ENCODE results near the gene DAPP1. TPM values are rescaled to one million over a fixed set of nuclear protein-coding genes. Genes with fewer than 3 reads are reported as not detected.

Gene DAPP1
- total and polyA plus RNA-seq, 2 experiments from 2014 or later: not detected

DNA sequence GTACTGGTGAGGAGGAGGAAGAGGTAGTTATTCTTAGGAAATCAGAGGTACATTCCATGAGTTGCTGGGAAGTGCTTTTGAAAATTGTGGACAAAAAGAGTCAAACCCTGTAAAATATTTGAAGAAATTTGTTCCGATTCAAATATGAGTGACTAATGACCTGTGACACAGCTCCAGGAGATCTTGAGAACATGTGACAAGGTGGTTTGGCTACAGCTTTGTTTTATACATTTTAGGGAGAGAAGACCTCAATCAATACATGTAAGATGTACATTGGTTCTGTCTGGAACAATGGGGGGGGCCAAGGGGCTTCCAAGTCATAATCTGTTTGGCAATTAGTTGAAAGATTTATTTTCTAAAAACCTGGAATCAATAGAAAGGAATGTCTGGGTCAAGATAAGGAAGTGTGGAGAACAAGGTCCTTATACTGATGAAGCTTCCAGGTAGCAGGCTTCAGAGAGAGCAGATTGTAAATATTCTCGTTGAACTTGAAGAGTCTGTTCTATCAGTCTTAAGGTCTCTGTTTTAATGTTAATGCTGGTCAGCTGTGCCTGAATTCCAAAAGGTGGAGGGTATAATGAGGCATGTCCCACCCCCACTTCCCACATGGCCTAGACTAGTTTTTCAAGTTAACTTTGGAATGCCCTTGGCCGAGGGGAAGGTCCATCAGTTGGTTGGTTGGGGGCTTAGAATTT lies 15.5 kb upstream of the DAPP1 start:
- Mint-ChIP-seq H3K36me3 (ENCODE audit: low read depth) (peaks cover 14% of the 10 kb centered on the region; the same call in 2 of the 3 replicates), H3K27me3 (ENCODE audit: insufficient read depth, low read depth, poor library complexity) (peaks cover 1% of the 10 kb centered on the region), H3K4me3 (no peak overlapping the region), H3K4me1 (peaks cover 20% of the 10 kb centered on the region), H3K9me3 (peaks cover 44% of the 10 kb centered on the region), H3K27ac (no peak overlapping the region)
- Histone ChIP-seq H3K36me3 (ENCODE audit: insufficient read depth) (no peaks in the 10 kb centered on the region), H2AFZ (no peak overlapping the region), H3K4me2 (no peak overlapping the region), H3K27ac (ENCODE audit: low read depth) (no peak overlapping the region), H3K27me3 (ENCODE audit: insufficient read depth) (no peaks in the 10 kb centered on the region), H3K4me1 (ENCODE audit: insufficient read depth) (no peaks in the 10 kb centered on the region; the same call in 1 of the 2 replicates), H3F3A (replicated peaks; ENCODE audit: low read depth) (no peaks in the 10 kb centered on the region), H4K20me1 (replicated peaks; ENCODE audit: insufficient read depth) (no peaks in the 10 kb centered on the region), H3K9me2 (ENCODE audit: insufficient read depth) (0 out of 2 replicates have a peak, but pooled peaks cover 4% of the 10 kb centered on the region), H3K79me2 (replicated peaks; ENCODE audit: insufficient read depth) (no peaks in the 10 kb centered on the region), H3K4me3 (no peak overlapping the region)
- no peak for TF ChIP-seq ZNF331 (CRISPR knock-in tag; IDR thresholded peaks at IDR 0.05; ENCODE audit: low read depth)
- TF ChIP-seq STAT1 (IDR thresholded peaks at IDR 0.05; ENCODE audit: unreplicated experiment): no peak
- TF ChIP-seq, protein P1, sequence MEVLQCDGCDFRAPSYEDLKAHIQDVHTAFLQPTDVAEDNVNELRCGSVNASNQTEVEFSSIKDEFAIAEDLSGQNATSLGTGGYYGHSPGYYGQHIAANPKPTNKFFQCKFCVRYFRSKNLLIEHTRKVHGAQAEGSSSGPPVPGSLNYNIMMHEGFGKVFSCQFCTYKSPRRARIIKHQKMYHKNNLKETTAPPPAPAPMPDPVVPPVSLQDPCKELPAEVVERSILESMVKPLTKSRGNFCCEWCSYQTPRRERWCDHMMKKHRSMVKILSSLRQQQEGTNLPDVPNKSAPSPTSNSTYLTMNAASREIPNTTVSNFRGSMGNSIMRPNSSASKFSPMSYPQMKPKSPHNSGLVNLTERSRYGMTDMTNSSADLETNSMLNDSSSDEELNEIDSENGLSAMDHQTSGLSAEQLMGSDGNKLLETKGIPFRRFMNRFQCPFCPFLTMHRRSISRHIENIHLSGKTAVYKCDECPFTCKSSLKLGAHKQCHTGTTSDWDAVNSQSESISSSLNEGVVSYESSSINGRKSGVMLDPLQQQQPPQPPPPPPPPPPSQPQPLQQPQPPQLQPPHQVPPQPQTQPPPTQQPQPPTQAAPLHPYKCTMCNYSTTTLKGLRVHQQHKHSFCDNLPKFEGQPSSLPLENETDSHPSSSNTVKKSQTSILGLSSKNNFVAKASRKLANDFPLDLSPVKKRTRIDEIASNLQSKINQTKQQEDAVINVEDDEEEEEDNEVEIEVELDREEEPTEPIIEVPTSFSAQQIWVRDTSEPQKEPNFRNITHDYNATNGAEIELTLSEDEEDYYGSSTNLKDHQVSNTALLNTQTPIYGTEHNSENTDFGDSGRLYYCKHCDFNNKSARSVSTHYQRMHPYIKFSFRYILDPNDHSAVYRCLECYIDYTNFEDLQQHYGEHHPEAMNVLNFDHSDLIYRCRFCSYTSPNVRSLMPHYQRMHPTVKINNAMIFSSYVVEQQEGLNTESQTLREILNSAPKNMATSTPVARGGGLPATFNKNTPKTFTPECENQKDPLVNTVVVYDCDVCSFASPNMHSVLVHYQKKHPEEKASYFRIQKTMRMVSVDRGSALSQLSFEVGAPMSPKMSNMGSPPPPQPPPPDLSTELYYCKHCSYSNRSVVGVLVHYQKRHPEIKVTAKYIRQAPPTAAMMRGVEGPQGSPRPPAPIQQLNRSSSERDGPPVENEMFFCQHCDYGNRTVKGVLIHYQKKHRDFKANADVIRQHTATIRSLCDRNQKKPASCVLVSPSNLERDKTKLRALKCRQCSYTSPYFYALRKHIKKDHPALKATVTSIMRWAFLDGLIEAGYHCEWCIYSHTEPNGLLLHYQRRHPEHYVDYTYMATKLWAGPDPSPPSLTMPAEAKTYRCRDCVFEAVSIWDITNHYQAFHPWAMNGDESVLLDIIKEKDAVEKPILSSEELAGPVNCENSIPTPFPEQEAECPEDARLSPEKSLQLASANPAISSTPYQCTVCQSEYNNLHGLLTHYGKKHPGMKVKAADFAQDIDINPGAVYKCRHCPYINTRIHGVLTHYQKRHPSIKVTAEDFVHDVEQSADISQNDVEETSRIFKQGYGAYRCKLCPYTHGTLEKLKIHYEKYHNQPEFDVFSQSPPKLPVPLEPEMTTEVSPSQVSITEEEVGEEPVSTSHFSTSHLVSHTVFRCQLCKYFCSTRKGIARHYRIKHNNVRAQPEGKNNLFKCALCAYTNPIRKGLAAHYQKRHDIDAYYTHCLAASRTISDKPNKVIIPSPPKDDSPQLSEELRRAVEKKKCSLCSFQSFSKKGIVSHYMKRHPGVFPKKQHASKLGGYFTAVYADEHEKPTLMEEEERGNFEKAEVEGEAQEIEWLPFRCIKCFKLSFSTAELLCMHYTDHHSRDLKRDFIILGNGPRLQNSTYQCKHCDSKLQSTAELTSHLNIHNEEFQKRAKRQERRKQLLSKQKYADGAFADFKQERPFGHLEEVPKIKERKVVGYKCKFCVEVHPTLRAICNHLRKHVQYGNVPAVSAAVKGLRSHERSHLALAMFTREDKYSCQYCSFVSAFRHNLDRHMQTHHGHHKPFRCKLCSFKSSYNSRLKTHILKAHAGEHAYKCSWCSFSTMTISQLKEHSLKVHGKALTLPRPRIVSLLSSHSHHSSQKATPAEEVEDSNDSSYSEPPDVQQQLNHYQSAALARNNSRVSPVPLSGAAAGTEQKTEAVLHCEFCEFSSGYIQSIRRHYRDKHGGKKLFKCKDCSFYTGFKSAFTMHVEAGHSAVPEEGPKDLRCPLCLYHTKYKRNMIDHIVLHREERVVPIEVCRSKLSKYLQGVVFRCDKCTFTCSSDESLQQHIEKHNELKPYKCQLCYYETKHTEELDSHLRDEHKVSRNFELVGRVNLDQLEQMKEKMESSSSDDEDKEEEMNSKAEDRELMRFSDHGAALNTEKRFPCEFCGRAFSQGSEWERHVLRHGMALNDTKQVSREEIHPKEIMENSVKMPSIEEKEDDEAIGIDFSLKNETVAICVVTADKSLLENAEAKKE (CRISPR knock-in tag; IDR thresholded peaks at IDR 0.05): no peak
- no peak for TF ChIP-seq ZNF114 (CRISPR knock-in tag; IDR thresholded peaks at IDR 0.05)
- TF ChIP-seq, protein P2, sequence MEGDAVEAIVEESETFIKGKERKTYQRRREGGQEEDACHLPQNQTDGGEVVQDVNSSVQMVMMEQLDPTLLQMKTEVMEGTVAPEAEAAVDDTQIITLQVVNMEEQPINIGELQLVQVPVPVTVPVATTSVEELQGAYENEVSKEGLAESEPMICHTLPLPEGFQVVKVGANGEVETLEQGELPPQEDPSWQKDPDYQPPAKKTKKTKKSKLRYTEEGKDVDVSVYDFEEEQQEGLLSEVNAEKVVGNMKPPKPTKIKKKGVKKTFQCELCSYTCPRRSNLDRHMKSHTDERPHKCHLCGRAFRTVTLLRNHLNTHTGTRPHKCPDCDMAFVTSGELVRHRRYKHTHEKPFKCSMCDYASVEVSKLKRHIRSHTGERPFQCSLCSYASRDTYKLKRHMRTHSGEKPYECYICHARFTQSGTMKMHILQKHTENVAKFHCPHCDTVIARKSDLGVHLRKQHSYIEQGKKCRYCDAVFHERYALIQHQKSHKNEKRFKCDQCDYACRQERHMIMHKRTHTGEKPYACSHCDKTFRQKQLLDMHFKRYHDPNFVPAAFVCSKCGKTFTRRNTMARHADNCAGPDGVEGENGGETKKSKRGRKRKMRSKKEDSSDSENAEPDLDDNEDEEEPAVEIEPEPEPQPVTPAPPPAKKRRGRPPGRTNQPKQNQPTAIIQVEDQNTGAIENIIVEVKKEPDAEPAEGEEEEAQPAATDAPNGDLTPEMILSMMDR (conservative IDR thresholded peaks at IDR 0.05; ENCODE audit: low read depth in 2 of 2): no peak
- no peak for TF ChIP-seq EZH2phosphoT487 (IDR thresholded peaks at IDR 0.05; ENCODE audit: unreplicated experiment)
- TF ChIP-seq, protein P3, sequence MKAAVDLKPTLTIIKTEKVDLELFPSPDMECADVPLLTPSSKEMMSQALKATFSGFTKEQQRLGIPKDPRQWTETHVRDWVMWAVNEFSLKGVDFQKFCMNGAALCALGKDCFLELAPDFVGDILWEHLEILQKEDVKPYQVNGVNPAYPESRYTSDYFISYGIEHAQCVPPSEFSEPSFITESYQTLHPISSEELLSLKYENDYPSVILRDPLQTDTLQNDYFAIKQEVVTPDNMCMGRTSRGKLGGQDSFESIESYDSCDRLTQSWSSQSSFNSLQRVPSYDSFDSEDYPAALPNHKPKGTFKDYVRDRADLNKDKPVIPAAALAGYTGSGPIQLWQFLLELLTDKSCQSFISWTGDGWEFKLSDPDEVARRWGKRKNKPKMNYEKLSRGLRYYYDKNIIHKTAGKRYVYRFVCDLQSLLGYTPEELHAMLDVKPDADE (IDR thresholded peaks at IDR 0.05): no peak
- no peak for TF ChIP-seq CREB1 (CRISPR knock-in tag; IDR thresholded peaks at IDR 0.05; ENCODE audit: low read depth)
- no peak for TF ChIP-seq POLR2AphosphoS5 (IDR thresholded peaks at IDR 0.05; ENCODE audit: low read depth)
- TF ChIP-seq EZH2 (IDR thresholded peaks at IDR 0.05; ENCODE audit: low read depth, unreplicated experiment): no peak
- no peak for TF ChIP-seq NANOG (IDR thresholded peaks at IDR 0.05; ENCODE audit: borderline replicate concordance)
- no peak for TF ChIP-seq JUNB (IDR thresholded peaks at IDR 0.05; ENCODE audit: unreplicated experiment)
- TF ChIP-seq, protein P4, sequence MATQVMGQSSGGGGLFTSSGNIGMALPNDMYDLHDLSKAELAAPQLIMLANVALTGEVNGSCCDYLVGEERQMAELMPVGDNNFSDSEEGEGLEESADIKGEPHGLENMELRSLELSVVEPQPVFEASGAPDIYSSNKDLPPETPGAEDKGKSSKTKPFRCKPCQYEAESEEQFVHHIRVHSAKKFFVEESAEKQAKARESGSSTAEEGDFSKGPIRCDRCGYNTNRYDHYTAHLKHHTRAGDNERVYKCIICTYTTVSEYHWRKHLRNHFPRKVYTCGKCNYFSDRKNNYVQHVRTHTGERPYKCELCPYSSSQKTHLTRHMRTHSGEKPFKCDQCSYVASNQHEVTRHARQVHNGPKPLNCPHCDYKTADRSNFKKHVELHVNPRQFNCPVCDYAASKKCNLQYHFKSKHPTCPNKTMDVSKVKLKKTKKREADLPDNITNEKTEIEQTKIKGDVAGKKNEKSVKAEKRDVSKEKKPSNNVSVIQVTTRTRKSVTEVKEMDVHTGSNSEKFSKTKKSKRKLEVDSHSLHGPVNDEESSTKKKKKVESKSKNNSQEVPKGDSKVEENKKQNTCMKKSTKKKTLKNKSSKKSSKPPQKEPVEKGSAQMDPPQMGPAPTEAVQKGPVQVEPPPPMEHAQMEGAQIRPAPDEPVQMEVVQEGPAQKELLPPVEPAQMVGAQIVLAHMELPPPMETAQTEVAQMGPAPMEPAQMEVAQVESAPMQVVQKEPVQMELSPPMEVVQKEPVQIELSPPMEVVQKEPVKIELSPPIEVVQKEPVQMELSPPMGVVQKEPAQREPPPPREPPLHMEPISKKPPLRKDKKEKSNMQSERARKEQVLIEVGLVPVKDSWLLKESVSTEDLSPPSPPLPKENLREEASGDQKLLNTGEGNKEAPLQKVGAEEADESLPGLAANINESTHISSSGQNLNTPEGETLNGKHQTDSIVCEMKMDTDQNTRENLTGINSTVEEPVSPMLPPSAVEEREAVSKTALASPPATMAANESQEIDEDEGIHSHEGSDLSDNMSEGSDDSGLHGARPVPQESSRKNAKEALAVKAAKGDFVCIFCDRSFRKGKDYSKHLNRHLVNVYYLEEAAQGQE (IDR thresholded peaks at IDR 0.05; ENCODE audit: unreplicated experiment): no peak
- ATAC-seq (no peak), DNase-seq (ENCODE audit: low spot score) (no peak)

All from GM23338 (cell line).